Sigmoid colon (tissue), 4 donors: ENCODE measurements around the gene STX1B.
"Not testable (repeated sequence)": the region's sequence is repeated elsewhere in the genome, so short reads cannot be mapped to it uniquely, and the experiment has no call there.

Experiments used
- CTCF ChIP-seq, 4 experiments: fragments of 450-650 bp in 3 of 4; fragments of 200-600 bp in 1 of 4; IDR thresholded peaks; one replicate each; pipeline ENCODE4 v1.5.1; 2016 to 2019; ENCODE audit warnings: antibody characterized with exemption in 4 of 4, mild to moderate bottlenecking in 3 of 4, moderate library complexity in 2 of 4
- POLR2AphosphoS5 ChIP-seq, 4 donors: sonication (generic); formaldehyde crosslinking; IDR thresholded peaks; one replicate each; pipeline ENCODE4 v1.6.1; 2017; ENCODE audit warnings: antibody characterized with exemption in 4 of 4

DNA sequence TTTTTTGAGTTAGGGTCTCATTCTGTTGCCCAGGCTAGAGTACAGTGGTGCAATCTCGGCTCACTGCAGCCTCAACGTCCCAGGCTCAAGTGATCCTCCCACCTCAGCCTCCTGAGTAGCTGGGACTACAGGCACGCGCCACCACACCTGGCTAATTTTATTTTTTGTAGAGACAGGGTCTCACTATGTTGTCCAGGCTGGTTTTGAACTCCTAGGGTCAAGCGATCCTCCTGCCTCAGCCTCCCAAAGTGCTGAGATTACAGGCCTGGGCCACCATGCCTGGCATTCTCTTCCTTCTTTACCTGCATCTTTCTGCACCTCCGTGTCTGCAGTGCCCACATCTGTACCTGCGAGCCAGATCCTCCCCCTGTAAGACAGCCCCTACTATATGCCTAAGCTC, 1.4 kb upstream of the STX1B start:
- TF ChIP-seq CTCF, POLR2AphosphoS5 (IDR thresholded peaks at IDR 0.05): not testable (repeated sequence)
